ENCODE data around the gene HOXC10. TPM values are rescaled to one million over a fixed set of nuclear protein-coding genes. Genes with fewer than 3 reads are reported as not detected.
A peak's percentile ranks its signal among the peaks of the same experiment; 100 is the strongest.

The HOXC10 gene
- total RNA-seq, 2 experiments from 2014 or later: not detected

DNA sequence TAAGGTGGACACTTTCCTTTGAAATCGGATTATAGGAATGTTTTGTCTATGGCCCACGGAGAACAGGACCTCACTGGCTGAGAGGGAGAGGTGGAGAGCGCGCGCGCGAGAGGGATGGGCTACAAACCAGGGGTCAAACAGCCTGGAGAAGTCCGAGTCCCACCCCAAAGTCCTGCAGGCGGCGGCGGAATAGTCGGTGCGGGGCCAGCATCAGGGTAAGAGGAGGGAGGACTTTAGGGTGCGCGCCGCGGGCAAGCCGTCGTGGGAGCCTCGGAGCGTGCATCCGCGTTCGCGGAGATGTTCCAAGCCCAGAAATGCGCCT lies 20.5 kb downstream of the HOXC10 start:
- ChIA-PET POLR2A (interaction anchor here (1.0 kb wide), 1 partner anchor 24 kb away, joined by 3 read pairs; no protein-coding TSS in a partner anchor), CTCF (interaction anchor here (0.6 to 6.5 kb wide), 31 partner anchors 8 to 209 kb away, joined by 3 to 94 read pairs (median 6); partner anchors contain the start of genes HOXC10, HOXC5, HOXC6 and SMUG1)
- H3K27me3 Mint-ChIP-seq: peaks cover 86% of the 10 kb centered on the region
- DNase-seq (no peak), ATAC-seq (no peak)
- H3K27ac Mint-ChIP-seq: no peak overlapping the region
- intact Hi-C loops (cut with micrococcal nuclease): loop anchor here (5.0 kb wide), 1 partner anchor 187 kb away; no protein-coding TSS in a partner anchor
- TF ChIP-seq, protein P1, sequence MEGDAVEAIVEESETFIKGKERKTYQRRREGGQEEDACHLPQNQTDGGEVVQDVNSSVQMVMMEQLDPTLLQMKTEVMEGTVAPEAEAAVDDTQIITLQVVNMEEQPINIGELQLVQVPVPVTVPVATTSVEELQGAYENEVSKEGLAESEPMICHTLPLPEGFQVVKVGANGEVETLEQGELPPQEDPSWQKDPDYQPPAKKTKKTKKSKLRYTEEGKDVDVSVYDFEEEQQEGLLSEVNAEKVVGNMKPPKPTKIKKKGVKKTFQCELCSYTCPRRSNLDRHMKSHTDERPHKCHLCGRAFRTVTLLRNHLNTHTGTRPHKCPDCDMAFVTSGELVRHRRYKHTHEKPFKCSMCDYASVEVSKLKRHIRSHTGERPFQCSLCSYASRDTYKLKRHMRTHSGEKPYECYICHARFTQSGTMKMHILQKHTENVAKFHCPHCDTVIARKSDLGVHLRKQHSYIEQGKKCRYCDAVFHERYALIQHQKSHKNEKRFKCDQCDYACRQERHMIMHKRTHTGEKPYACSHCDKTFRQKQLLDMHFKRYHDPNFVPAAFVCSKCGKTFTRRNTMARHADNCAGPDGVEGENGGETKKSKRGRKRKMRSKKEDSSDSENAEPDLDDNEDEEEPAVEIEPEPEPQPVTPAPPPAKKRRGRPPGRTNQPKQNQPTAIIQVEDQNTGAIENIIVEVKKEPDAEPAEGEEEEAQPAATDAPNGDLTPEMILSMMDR (IDR thresholded peaks at IDR 0.05): no peak
- no peaks in the 10 kb centered on the region for H3K9me3 Mint-ChIP-seq
- no peaks in the 10 kb centered on the region for H3K36me3 Mint-ChIP-seq (ENCODE audit: low read depth)
- peaks cover 17% of the 10 kb centered on the region for H3K4me1 Mint-ChIP-seq (ENCODE audit: low read depth)
- H3K4me3 Mint-ChIP-seq: no peak overlapping the region

DNA sequence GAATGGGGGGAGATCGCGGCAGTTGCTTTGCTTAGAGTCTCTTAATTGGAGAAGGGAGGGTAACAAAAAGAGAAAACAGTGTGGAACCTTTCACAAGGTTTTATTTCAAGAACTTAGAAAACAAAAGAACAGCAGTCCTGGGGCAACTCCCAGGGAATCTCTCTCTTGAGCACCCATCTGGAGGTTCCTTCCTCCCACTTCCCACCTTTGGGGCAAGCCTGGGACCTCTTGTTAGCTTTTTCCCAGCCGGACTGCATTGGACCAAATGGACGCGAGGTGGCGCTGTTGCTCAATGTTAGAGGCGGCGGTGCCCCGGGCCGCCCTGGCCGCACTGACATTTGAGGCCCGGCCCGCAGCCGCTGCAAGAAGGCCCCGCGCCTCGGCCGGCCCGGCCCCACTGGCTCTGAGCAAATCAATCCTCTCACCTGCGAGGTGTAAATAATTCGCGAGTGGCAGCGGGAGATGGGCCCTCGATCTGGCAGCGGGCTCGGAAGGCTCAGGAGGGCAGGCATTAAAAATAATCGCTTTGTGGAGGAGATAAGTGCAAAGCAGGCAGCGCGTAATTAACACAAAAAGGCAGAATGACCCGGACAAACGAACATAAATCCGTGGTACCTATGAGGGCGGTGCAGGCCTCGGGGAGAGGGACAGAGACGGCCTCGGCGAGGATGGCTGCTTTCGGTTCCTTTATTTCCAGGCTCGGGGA lies 21.1 kb downstream of the HOXC10 start:
- H3K27ac Mint-ChIP-seq: no peak overlapping the region
- peak; percentile 83 for ATAC-seq
- POLR2A ChIA-PET: interaction anchor here (1.0 to 1.1 kb wide), 2 partner anchors 19 to 24 kb away, joined by 3 read pairs; no protein-coding TSS in a partner anchor
- DNase-seq: peak; percentile 90
- H3K9me3 Mint-ChIP-seq: no peaks in the 10 kb centered on the region
- TF ChIP-seq, protein P1 (IDR thresholded peaks at IDR 0.05): peak; percentile 94
- CTCF ChIA-PET: interaction anchor here (0.6 to 6.5 kb wide), 34 partner anchors 9 to 209 kb away, joined by 3 to 94 read pairs (median 5); partner anchors contain the start of genes HOXC10, HOXC4, HOXC5 and HOXC6
- peak overlapping the region; percentile 41 for H3K4me3 Mint-ChIP-seq
- H3K36me3 Mint-ChIP-seq (ENCODE audit: low read depth): no peaks in the 10 kb centered on the region
- intact Hi-C loops (cut with micrococcal nuclease): loop anchor here (2.0 to 5.0 kb wide), 2 partner anchors 186 to 201 kb away; no protein-coding TSS in a partner anchor
- peaks cover 20% of the 10 kb centered on the region for H3K4me1 Mint-ChIP-seq (ENCODE audit: low read depth)
- H3K27me3 Mint-ChIP-seq: peaks cover 84% of the 10 kb centered on the region

- Mint-ChIP-seq H3K27me3 (peaks cover 84% of the 10 kb centered on the region), H3K27ac (no peak overlapping the region), H3K9me3 (no peaks in the 10 kb centered on the region), H3K36me3 (ENCODE audit: low read depth) (no peaks in the 10 kb centered on the region), H3K4me1 (ENCODE audit: low read depth) (peaks cover 26% of the 10 kb centered on the region), H3K4me3 (peak overlapping the region; percentile 41)
- TF ChIP-seq, protein P1 (IDR thresholded peaks at IDR 0.05): no peak
- ChIA-PET CTCF (interaction anchor here (0.6 to 6.5 kb wide), 23 partner anchors 9 to 208 kb away, joined by 3 to 94 read pairs (median 7); partner anchors contain the start of genes HOXC10, HOXC4, HOXC5 and SMUG1), POLR2A (interaction anchor here (1.0 to 1.1 kb wide), 2 partner anchors 20 to 23 kb away, joined by 3 read pairs; no protein-coding TSS in a partner anchor)
- ATAC-seq (no peak), DNase-seq (no peak)
- intact Hi-C loops (cut with micrococcal nuclease): loop anchor here (2.0 to 5.0 kb wide), 2 partner anchors 186 to 200 kb away; no protein-coding TSS in a partner anchor
Observed at GRCh38 chr12:54006559-54007220, 21.7 kb downstream of the HOXC10 start.

GRCh38 chr12:54007538-54008259 lies 22.8 kb downstream of the HOXC10 start:
- TF ChIP-seq, protein P1 (IDR thresholded peaks at IDR 0.05): no peak
- Mint-ChIP-seq H3K27me3 (peaks cover 83% of the 10 kb centered on the region), H3K36me3 (ENCODE audit: low read depth) (no peaks in the 10 kb centered on the region), H3K4me3 (no peak overlapping the region), H3K27ac (no peak overlapping the region), H3K4me1 (ENCODE audit: low read depth) (peaks cover 26% of the 10 kb centered on the region), H3K9me3 (no peaks in the 10 kb centered on the region)
- CTCF ChIA-PET: interaction anchor here (1.0 to 6.5 kb wide), 10 partner anchors 8 to 209 kb away, joined by 4 to 94 read pairs (median 13); partner anchors contain the start of genes HOXC10, HOXC5 and SMUG1
- POLR2A ChIA-PET: interaction anchor here (1.1 to 2.2 kb wide), 3 partner anchors 9 to 54 kb away, joined by 3 to 6 read pairs (median 6); partner anchors contain the start of gene HOXC12
- intact Hi-C loops (cut with micrococcal nuclease): loop anchor here (2.0 to 5.0 kb wide), 2 partner anchors 185 to 199 kb away; no protein-coding TSS in a partner anchor
- no peak for ATAC-seq
- no peak for DNase-seq

Data from activated CD8-positive, alpha-beta T cell treated with anti-CD3 and anti-CD28 coated beads for 36 hours (primary cell).